Gastroesophageal sphincter (tissue), 3 donors: ENCODE results near the gene HS6ST3.

Experiments used
- CTCF ChIP-seq, 4 experiments: fragments of 200-600 bp in 2 of 4; fragments of 450-650 bp in 2 of 4; sonication (generic) in 1 of 4; IDR thresholded peaks; one replicate each; pipeline ENCODE4 v1.5.1; 2017 to 2019; ENCODE audit warnings: antibody characterized with exemption in 4 of 4, mild to moderate bottlenecking in 2 of 4, moderate library complexity in 2 of 4
- POLR2A ChIP-seq, 2 donors: fragments of 450-650 bp; IDR thresholded peaks; one replicate each; pipeline ENCODE4 v1.6.1; 2017; ENCODE audit warnings: antibody characterized with exemption in 2 of 2, mild to moderate bottlenecking in 2 of 2, moderate library complexity in 1 of 2

DNA sequence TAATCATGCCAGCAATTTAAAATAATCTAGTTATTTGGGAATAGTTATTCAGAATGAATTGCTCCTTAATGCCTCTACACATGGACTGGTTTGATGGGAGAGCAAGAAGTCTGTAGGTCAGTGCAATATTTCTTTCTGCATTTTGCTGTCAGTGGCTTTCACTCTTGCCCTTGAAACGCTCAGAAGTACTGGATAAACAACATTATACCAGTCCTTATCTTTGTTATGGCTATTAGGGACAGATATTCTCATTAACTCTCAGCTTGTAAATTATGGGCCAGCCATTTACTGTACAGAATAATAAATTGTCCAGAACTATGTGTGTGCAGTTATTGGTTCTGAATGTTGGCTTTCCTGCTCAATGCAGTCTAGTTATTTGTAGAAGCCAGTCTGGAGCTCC lies 680.0 kb downstream of the HS6ST3 start:
- no peak for TF ChIP-seq CTCF (IDR thresholded peaks at IDR 0.05)
- no peak for TF ChIP-seq POLR2A (IDR thresholded peaks at IDR 0.05)
